ENCODE measurements around the gene ABI2.
A peak's percentile ranks its signal among the peaks of the same experiment; 100 is the strongest.
"Not testable (repeated sequence)": the region's sequence is repeated elsewhere in the genome, so short reads cannot be mapped to it uniquely, and the experiment has no call there.

Gene ABI2

DNA sequence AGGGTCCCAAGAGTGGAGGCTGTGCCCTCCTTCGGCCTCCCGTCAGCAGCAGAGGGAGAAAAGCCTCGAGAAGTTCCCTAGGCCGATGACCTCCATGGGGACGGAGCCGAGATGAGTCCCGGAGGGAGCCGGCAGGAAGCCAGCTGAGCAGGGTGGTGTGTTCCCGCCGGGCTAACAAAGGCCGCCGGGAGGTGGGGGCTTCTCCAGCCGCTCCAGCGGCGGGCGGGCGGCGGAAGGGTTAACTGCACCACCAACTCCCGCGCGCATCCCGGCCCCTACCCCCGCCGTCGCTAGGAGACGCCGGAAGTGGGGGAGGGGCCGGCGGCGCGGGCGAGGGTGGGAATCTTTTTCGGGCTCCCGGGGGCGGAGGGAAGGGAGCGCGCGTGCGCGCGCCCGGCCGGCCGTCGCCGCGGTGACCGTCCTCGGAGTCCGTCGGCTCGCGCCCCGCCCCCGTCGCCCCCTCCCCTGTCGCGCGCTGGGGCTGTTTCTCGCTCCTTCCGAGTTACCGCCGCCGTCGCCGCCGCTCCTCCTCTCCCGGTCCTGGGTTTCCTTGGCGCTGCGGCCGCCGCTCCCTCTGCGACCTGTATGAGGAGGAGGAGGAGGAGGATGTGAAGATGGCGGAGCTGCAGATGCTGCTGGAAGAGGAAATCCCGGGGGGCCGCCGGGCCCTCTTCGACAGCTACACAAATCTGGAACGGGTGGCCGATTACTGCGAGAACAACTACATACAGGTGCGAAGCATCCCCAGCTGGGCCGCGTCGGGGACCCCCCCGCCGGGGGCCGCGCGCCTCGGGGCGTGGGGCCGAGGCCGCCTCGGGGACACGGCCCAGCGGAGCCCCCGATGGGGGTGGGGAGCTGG, at the start of gene ABI2:
Gene ABI2, plus strand, starts transcription at position 494 of the 859 bp plus-strand sequence. Its CDS starts 121 bp downstream, at position 615.
- no peak for DNase-seq (ENCODE audit: low read depth, low spot score)

GRCh38 chr2:203279288-203279687, 48.9 kb upstream of the ABI2 start:
- DNase-seq (ENCODE audit: low read depth, low spot score): no peak

DNA sequence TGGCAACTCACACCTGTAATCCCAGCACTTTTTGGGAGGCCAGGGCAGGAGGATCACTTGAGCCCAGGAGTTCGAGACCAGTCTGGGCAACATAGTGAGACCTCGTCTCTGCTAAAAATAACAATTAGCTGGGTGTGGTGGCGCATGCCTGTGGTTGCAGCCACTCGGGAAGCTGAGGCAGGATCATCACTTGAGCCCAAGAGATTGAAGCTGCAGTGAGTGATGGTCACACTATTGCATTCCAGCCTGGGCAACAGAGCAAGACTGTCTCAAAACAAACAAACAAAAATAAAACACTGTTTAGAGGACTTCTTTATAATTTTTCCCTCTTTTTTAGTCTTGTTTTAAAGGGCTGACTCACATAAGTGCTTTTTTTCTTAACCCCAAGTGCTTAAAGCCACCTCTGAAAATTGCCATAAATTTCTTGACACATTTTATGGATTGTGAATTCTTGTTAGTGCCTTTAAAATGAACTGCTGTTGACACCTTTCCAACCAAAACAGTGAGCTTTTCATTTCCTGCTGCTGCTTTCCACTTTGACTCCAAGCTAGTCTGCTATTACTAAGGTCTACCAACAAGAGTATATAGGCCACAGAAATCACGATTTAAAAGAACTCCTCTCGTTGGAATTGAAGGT, 47.6 kb upstream of the ABI2 start:
- DNase-seq (ENCODE audit: low read depth, low spot score): peak; percentile 7

GRCh38 chr2:203282101-203282500, 46.1 kb upstream of the ABI2 start:
- DNase-seq (ENCODE audit: low read depth, low spot score): no peak

DNA sequence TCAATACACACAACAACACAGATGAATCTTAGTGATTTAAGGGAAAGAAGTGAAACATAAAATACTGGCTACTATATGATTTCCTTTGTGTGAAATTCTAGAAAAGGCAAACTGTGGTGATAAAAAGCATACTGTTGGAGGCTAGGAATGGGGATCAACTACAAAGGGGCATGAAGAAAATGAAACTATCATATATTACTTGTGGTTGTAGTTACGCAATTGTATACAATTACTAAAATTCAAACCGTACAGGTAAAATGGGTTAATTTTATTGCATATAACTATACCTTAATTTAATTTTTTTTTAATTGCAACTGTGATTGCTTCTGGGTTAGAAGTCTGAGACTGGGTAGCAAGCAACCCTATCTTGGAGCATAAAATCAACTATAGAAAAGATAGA, 41.7 kb upstream of the ABI2 start:
- no peak for DNase-seq (ENCODE audit: low read depth, low spot score)

- DNase-seq (ENCODE audit: low read depth, low spot score): no peak
These were observed 26.5 kb upstream of the ABI2 start for GRCh38 chr2:203301667-203302066.

- DNase-seq (ENCODE audit: low read depth, low spot score): not testable (repeated sequence)
These were observed 25.6 kb upstream of the ABI2 start for GRCh38 chr2:203302586-203302985.

DNA sequence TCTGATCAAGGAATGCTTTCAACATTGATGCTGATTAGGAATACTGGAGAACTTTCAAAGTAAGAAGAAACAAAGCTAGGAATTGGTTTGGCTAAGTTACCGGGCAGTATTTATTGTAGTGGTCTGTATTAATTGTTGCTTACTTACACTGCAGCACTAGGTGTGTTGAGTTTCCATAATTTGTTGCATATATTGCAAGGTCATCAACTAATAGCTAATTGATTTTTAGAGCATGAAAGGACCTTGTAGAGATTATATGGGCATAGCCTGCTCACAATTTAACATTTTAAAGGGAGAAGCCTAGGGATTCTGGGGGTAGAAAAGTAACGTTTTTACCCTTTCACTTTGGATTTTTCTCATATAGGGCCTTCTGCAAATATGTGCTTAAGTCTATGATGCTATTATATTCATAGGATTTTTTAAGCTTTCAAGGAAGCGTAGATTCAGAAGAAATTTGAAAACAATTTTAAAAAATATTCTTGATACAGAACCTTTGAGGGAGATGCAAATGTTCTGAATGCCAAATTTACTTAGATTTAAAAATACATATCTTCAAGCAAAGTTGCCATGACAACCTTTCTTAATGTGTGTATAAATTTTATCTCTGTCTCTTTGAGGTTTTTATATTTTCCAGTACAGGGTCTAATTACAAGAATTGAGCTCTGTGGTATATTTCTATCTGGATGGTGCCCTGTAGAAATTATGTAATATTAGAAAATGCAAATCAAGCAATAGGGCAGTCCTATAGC, 17.3 kb upstream of the ABI2 start:
- no peak for DNase-seq (ENCODE audit: low read depth, low spot score)

DNA sequence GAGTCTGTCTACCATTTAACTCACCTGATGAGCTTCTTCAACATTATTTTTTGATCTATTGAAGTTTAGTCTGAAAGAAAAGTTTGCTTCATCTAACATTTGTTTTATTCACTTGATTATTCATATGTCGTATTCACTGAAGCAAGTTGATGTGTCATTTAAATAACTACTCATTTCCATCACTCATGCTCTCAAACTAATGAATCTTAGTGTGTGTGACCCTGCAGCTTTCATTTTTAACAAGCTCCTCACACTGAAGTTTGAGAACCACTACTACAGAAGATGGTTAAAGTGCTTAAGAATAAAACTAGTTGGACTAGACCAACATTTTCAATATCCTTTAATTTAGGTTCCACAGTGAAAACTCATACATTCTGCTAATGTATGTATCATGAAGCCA, 1.8 kb upstream of the ABI2 start:
- no peak for DNase-seq (ENCODE audit: low read depth, low spot score)

- no peak for DNase-seq (ENCODE audit: low read depth, low spot score)
These were observed 653 bp upstream of the ABI2 start for GRCh38 chr2:203327582-203327900.

DNA sequence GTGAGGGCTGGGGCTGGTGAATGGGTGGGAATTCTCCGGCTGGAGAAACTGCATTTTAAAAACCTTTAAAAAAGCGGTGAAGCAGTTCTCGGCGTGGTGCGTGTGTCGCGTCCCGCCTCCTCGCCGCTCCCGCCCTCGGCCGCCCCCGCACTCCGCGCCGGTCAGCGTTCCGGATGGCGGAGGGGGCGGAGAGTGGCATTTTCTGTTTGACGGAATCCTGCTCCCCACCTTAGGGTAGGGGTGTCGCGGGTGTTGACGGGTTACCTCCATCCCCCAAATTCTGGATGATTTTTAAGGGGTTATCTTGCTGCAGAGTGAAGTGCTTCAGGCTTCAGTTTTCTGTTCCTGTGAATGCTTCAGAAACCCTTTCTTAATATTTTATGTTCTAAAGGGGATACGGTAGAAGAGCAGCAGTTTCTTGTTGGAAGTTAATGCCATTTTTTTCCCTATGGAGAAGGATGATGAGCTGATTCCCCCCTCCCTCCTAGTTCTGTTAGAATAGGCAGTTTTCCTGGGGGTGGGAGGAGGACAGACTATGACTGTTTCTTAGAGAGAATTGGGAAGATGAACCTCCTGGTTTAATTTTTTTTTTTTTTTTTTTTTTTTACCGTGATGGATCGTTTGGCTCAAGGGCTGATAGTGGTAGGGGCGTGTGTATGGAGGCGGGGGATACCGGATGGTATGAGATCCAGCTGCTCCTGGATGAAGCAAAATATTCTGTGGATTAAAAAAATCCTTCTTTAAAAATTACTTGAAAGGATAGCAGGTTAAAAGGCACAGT, 756 bp downstream of the ABI2 start:
- DNase-seq (ENCODE audit: low read depth, low spot score): no peak

DNA sequence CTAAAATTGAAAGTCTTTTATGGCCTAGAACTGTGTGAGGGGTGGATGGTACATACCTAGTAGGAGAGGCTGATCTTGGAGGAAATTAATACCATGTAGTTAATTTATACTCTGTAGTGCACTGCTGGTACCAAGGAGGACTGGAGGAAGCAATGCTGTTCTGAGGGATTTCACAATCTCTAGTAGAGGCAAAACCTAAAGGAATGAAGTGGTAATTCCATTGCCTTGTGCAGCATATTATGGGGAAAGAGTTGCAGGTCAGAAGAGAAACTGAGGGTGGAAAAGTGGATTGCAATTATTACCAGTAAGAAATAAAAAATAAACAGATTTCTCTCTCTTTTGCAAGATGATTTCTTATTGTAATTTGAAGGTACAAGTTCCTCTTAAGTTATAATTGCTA, 2.2 kb downstream of the ABI2 start:
- DNase-seq (ENCODE audit: low read depth, low spot score): no peak

DNA sequence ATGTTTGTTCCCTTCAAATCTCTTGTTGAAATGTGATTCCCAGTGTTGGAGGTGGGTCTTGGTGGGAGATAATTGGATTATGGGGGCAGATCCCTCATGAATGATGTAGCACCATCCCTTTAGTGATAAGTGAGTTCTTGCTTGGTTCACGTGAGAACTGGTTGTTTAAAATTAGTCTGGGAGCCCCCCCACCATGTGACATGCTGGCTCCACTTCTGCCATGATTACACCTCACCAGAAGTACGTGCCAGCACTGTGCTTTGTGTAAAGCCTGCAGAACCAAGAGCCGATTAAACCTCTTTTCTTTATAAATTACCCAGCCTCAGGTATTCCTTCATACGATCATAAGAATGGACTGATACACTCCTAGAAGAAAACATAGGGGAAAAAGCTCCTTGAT, 10.1 kb downstream of the ABI2 start:
- DNase-seq (ENCODE audit: low read depth, low spot score): no peak

- no peak for DNase-seq (ENCODE audit: low read depth, low spot score)
These were observed 12.7 kb downstream of the ABI2 start for GRCh38 chr2:203340791-203341487.

DNA sequence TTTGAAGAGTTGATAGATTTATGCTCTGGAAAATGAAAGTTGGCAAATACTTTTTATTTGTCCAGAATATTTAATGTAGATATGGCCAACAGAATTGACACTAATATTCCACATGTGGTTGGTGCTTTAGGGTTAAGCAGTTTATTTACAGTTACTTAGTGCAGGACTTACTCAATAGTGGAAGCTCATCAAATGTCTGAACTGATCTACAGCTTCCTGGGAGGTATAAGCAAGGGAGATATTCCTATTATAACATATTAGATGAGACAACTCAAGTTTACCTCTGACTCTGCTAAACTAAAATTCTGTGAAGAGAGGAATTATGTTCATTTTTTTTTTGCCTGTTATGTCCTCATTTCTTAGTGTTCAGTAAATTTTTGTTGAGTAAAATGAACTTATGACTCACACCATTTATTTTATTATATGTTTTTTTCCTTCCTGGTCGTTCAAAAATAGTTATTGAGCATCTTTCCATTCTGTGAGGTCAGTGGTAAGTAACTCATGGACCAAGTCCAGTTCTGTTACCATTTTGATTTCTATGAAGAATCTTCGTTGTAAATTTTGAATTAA, 13.6 kb downstream of the ABI2 start:
- DNase-seq (ENCODE audit: low read depth, low spot score): no peak

DNA sequence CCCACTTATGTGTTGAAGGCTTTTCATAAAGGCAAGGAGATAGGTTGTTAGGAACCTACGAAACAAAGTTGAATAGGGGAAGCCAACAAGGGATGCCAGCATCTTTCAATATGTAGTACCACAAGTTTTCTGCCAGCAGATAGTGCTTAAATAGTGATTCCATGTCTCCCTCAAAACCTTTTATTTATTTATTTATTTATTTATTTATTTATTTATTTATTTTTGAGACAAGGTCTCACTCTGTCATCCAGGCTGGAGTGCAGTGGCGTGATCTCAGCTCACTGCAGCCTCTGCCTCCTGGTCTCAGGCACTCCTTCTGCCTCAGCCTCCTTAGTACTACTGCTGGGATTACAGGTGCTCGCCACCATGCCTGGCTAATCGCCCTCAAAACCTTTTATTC, 14.2 kb downstream of the ABI2 start:
- not testable (repeated sequence) for DNase-seq (ENCODE audit: low read depth, low spot score)

GRCh38 chr2:203344667-203345066, 16.5 kb downstream of the ABI2 start:
- no peak for DNase-seq (ENCODE audit: low read depth, low spot score)

GRCh38 chr2:203346612-203347011, 18.4 kb downstream of the ABI2 start:
- DNase-seq (ENCODE audit: low read depth, low spot score): no peak

DNA sequence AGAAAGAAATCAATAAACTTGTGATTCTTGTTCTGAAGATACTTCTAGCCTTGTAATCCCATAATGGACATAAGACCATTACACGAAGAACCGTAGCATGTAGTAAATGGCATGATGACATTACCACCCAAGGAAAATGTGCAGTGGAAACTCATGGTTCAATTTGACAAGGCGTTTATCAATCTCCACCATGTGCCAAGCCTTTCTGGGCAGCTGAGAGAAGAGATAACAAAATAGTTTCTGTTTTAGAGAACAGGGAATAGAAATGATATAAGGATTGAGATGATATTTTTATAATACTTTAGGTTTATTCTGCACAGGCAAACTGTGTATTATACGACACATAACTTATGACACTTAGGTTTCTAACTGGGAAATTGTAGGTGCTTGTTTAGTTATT, 19.2 kb downstream of the ABI2 start:
- no peak for DNase-seq (ENCODE audit: low read depth, low spot score)

GRCh38 chr2:203352604-203353255, 24.5 kb downstream of the ABI2 start:
- DNase-seq (ENCODE audit: low read depth, low spot score): no peak
